ENCODE data around the gene SREK1. TPM values are rescaled to one million over a fixed set of nuclear protein-coding genes. Genes with fewer than 3 reads are reported as not detected.

The SREK1 gene
- total RNA-seq, 4 donors from 2014 or later: 63.1 to 182 (median 67.8) TPM

- Histone ChIP-seq H3K4me1 (peaks cover 9% of the 10 kb centered on the region), H3K27me3 (no peaks in the 10 kb centered on the region), H3K9me3 (no peaks in the 10 kb centered on the region), H3K27ac (no peak overlapping the region), H3K36me3 (no peaks in the 10 kb centered on the region), H3K4me3 (no peak overlapping the region)
- DNase-seq (ENCODE audit: low spot score in 2 of 2): no peak
- no peak for TF ChIP-seq POLR2A (IDR thresholded peaks at IDR 0.05)
- TF ChIP-seq POLR2AphosphoS5 (IDR thresholded peaks at IDR 0.05): no peak
- TF ChIP-seq CTCF (IDR thresholded peaks at IDR 0.05): no peak
- TF ChIP-seq EP300 (IDR thresholded peaks at IDR 0.05): no peak
- 73% methylated on average over 1 of the region's 1 CpG for WGBS
These were observed 5.3 kb upstream of the SREK1 start for GRCh38 chr5:66138637-66139317.

GRCh38 chr5:66139318-66139712 lies 4.8 kb upstream of the SREK1 start:
- no peaks in the 10 kb centered on the region for H3K27me3 ChIP-seq
- no peaks in the 10 kb centered on the region for H3K9me3 ChIP-seq
- H3K4me1 ChIP-seq: peaks cover 9% of the 10 kb centered on the region
- WGBS: 95% methylated on average over 2 of the region's 2 CpGs
- no peaks in the 10 kb centered on the region for H3K36me3 ChIP-seq
- TF ChIP-seq CTCF (IDR thresholded peaks at IDR 0.05) (no peak), POLR2AphosphoS5 (IDR thresholded peaks at IDR 0.05) (no peak), EP300 (IDR thresholded peaks at IDR 0.05) (no peak), POLR2A (IDR thresholded peaks at IDR 0.05) (no peak)
- H3K27ac ChIP-seq: no peak overlapping the region
- no peak for DNase-seq (ENCODE audit: low spot score in 2 of 2)
- H3K4me3 ChIP-seq: no peak overlapping the region

DNA sequence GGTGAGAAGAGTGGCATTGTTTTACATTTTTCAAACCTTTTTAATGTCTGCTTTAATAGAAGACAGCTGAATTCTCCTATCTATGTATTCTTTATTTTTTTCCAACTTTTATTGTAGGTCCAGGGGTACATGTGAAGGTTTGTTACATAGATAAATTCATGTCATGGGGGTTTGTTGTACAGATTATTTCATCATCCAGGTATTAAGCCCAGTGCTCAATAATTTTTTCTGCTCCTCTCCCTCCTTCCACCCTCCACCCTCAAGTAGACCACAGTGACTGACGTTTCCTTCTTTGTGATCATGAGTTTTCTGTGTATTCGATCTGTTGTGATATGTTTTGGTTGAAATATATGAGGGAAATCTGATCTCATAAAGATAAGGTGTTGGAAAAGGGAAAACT lies 1.7 kb upstream of the SREK1 start:
- Histone ChIP-seq H3K27me3 (no peaks in the 10 kb centered on the region), H3K27ac (no peak overlapping the region), H3K4me1 (peaks cover 29% of the 10 kb centered on the region), H3K9me3 (no peaks in the 10 kb centered on the region), H3K36me3 (no peaks in the 10 kb centered on the region), H3K4me3 (no peak overlapping the region)
- no peak for DNase-seq (ENCODE audit: low spot score in 2 of 2)
- no peak for TF ChIP-seq POLR2AphosphoS5 (IDR thresholded peaks at IDR 0.05)
- no peak for TF ChIP-seq EP300 (IDR thresholded peaks at IDR 0.05)
- TF ChIP-seq CTCF (IDR thresholded peaks at IDR 0.05): no peak
- TF ChIP-seq POLR2A (IDR thresholded peaks at IDR 0.05): no peak
- WGBS: 63% methylated on average over 2 of the region's 2 CpGs

- Histone ChIP-seq H3K36me3 (no peaks in the 10 kb centered on the region), H3K9me3 (no peaks in the 10 kb centered on the region), H3K4me3 (peak overlapping the region; percentile 78), H3K27ac (peak overlapping the region; percentile 99), H3K4me1 (peaks cover 34% of the 10 kb centered on the region), H3K27me3 (no peaks in the 10 kb centered on the region)
- no peak for TF ChIP-seq CTCF (IDR thresholded peaks at IDR 0.05)
- WGBS: 21% methylated on average over 16 of the region's 16 CpGs
- no peak for DNase-seq (ENCODE audit: low spot score in 2 of 2)
These were observed 527 bp upstream of the SREK1 start for GRCh38 chr5:66143473-66144073.

DNA sequence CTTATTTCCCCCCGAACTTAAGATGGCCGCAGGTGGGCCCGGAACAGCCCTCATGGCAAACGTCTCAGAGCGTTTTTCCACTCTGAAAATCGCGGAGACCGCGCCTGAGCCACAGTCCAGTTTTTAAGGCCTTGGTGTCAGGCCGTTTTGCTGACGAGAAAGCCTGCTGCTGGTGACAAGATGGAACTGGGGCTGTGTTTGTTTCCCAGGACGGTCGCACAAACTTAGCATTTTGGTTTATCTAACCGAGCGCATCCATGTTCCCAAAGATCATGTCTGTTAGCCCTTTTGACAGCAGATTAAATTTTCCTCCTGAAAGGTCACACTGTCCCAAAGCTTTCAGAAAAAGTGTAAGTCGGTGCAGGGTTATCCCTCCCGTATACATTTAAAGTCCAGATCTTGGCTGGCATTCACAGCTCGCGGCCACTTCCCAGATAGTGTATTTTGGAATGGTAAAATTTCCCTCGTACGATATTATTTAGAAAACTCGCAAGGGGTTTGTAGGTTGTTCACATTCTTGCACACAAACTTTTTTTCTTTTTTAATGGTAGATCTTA lies 812 bp downstream of the SREK1 start:
- TF ChIP-seq CTCF (IDR thresholded peaks at IDR 0.05) (no peak), POLR2AphosphoS5 (IDR thresholded peaks at IDR 0.05) (no peak), EP300 (IDR thresholded peaks at IDR 0.05) (no peak)
- WGBS: 0% methylated on average over 22 of the region's 22 CpGs
- no peaks in the 10 kb centered on the region for H3K9me3 ChIP-seq

More for the DNA sequence above, 812 bp downstream of the SREK1 start:
- Histone ChIP-seq H3K4me3 (peak overlapping the region; percentile 78), H3K27me3 (no peaks in the 10 kb centered on the region), H3K27ac (peak overlapping the region; percentile 99), H3K4me1 (peaks cover 36% of the 10 kb centered on the region), H3K36me3 (no peaks in the 10 kb centered on the region)
- DNase-seq (ENCODE audit: low spot score in 2 of 2): no peak
